Liver (tissue), 9 donors: ENCODE results near the gene MYH13. TPM values are rescaled to one million over a fixed set of nuclear protein-coding genes. Genes with fewer than 3 reads are reported as not detected.

Source experiments
- DNase-seq: peaks from one replicate; pipeline ENCODE4 v3.0.0-alpha.2; 2017; ENCODE audit warnings: low spot score
- H3K27ac ChIP-seq, 2 donors: one replicate each; pipeline ENCODE4 v1.7.0; 2013; ENCODE audit warnings: inconsistent platforms in 2 of 2, low read length in 2 of 2, control low read depth in 1 of 2, low read depth in 1 of 2, mild to moderate bottlenecking in 1 of 2
- H3K27me3 ChIP-seq, 4 donors: one replicate each; pipeline versions ENCODE4 v1.6.1 to v1.7.0; 2013; ENCODE audit warnings: low read length in 3 of 4, inconsistent platforms in 1 of 4, mild to moderate bottlenecking in 1 of 4, moderate library complexity in 1 of 4; ENCODE audit not compliant: control insufficient read depth in 4 of 4, insufficient read depth in 4 of 4
- H3K36me3 ChIP-seq, 4 donors: one replicate each; pipeline versions ENCODE4 v1.6.1 to v1.7.0; 2013; ENCODE audit warnings: low read length in 3 of 4, mild to moderate bottlenecking in 3 of 4, low read depth in 1 of 4, moderate library complexity in 1 of 4; ENCODE audit not compliant: control insufficient read depth in 4 of 4, insufficient read depth in 3 of 4
- H3K4me1 ChIP-seq, 4 donors: one replicate each; pipeline versions ENCODE4 v1.6.1 to v1.7.0; 2013; ENCODE audit warnings: low read length in 3 of 4, mild to moderate bottlenecking in 3 of 4, moderate library complexity in 1 of 4; ENCODE audit not compliant: control insufficient read depth in 4 of 4, insufficient read depth in 4 of 4
- H3K4me3 ChIP-seq, 3 donors: one replicate each; pipeline versions ENCODE4 v1.6.1 to v1.7.0; 2013; ENCODE audit warnings: low read length in 3 of 3, control low read depth in 1 of 3, low read depth in 1 of 3, mild to moderate bottlenecking in 1 of 3
- H3K9ac ChIP-seq, 2 donors: one replicate each; pipeline ENCODE4 v1.7.0; 2013; ENCODE audit warnings: low read length in 2 of 2, mild to moderate bottlenecking in 2 of 2, moderate library complexity in 2 of 2, control low read depth in 1 of 2, low read depth in 1 of 2
- H3K9me3 ChIP-seq, 4 donors: one replicate each; pipeline versions ENCODE4 v1.6.1 to v1.7.0; 2013; ENCODE audit warnings: low read length in 3 of 4; ENCODE audit not compliant: control insufficient read depth in 4 of 4
- FOXA2 ChIP-seq: IDR thresholded peaks from 2 replicates; pipeline ENCODE4 v1.6.1; 2016; ENCODE audit warnings: antibody characterized with exemption
- HNF4A ChIP-seq, 2 donors: conservative IDR thresholded peaks; 2 replicates each; pipeline ENCODE4 v1.6.1; 2016; ENCODE audit warnings: antibody characterized with exemption in 2 of 2, mild to moderate bottlenecking in 2 of 2
- HNF4G ChIP-seq: IDR thresholded peaks from 2 replicates; pipeline ENCODE4 v1.6.1; 2016; ENCODE audit warnings: antibody characterized with exemption
- JUND ChIP-seq, 2 donors: IDR thresholded peaks; 2 replicates each; pipeline ENCODE4 v1.6.1; 2016; ENCODE audit warnings: antibody characterized with exemption in 2 of 2
- NR2F2 ChIP-seq: IDR thresholded peaks from 2 replicates; pipeline ENCODE4 v1.6.1; 2016; ENCODE audit warnings: antibody characterized with exemption
- RXRA ChIP-seq, 2 donors: IDR thresholded peaks; 2 replicates each; pipeline ENCODE4 v1.6.1; 2017 to 2018; ENCODE audit warnings: antibody characterized with exemption in 2 of 2, mild to moderate bottlenecking in 1 of 2
- SP1 ChIP-seq: IDR thresholded peaks from 2 replicates; pipeline ENCODE4 v1.6.1; 2018; ENCODE audit warnings: antibody characterized with exemption, mild to moderate bottlenecking
- YY1 ChIP-seq: IDR thresholded peaks from 2 replicates; pipeline ENCODE4 v1.6.1; 2016; ENCODE audit warnings: antibody characterized with exemption, mild to moderate bottlenecking
- WGBS: extraction: QIAGEN DNeasy Blood & Tissue Kit; methylation state at CpG from one replicate; pipeline ENCODE4 v1.1.7; 2013; 5-methylcytosine and 5-hydroxymethylcytosine counted together
- polyA plus RNA-seq, 2 donors: library from polyadenylated mRNA; stranded (reverse) in 1 of 2; unstranded in 1 of 2; fragments of 200-250 nt in 1 of 2; fragments of >200 nt in 1 of 2; fragmentation: Nextera tagmentation in 1 of 2; extraction: Ambion mirVana in 1 of 2; gene quantifications; one replicate each; pipeline versions ENCODE4 v1.2.1 to v1.2.3, GENCODE V29; 2013 to 2015
- total RNA-seq, 2 donors: library from RNA; depleted of rRNA; stranded (reverse); fragments of >200 nt; gene quantifications; one replicate each; pipeline ENCODE4 v1.2.3, GENCODE V29; 2014
- TF ChIP-seq, protein P1 (sequence below): IDR thresholded peaks from 2 replicates; pipeline ENCODE4 v1.6.1; 2016; ENCODE audit warnings: antibody characterized with exemption
- TF ChIP-seq, protein P2 (sequence below): fragments of 150-350 bp; IDR thresholded peaks from 2 replicates; pipeline ENCODE4 v1.5.1; 2017; ENCODE audit warnings: improper control_type of control experiment, low read depth, low read length; ENCODE audit not compliant: missing input control
- TF ChIP-seq, protein P3 (sequence below): IDR thresholded peaks from 2 replicates; pipeline ENCODE4 v1.6.1; 2016; ENCODE audit warnings: antibody characterized with exemption, mild to moderate bottlenecking
- TF ChIP-seq, protein P4 (sequence below): IDR thresholded peaks from 2 replicates; pipeline ENCODE4 v1.6.1; 2016; ENCODE audit warnings: antibody characterized with exemption
- TF ChIP-seq, protein P5 (sequence below): IDR thresholded peaks from 2 replicates; pipeline ENCODE4 v1.6.1; 2016; ENCODE audit warnings: antibody characterized with exemption
- donor health status: healthy.
- donor health status: healthy.
- donor health status: healthy.
- donor health status: healthy.
- donor health status: healthy.

The MYH13 gene
- total and polyA plus RNA-seq, 4 donors = not detected

DNA sequence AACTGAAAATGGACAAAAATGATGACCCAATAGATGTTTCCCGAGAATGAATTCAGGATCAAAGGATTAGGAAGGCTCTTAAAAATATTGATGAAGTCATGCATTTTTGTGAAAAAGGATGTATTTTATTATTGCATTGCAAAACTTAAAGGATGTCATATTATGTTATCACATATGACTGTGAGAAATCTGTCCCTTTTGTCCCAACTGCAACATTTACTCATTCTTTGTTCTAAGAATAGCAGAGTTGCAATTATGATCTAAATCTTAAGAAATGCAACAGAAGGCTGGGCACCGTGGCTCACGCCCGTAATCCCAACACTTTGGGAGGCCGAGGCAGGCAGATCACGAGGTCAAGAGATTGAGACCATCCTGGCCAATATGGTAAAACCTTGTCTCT is 13.1 kb upstream of the MYH13 start (continued):
- TF ChIP-seq, protein P1, sequence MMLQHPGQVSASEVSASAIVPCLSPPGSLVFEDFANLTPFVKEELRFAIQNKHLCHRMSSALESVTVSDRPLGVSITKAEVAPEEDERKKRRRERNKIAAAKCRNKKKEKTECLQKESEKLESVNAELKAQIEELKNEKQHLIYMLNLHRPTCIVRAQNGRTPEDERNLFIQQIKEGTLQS = no peak
- no peak for TF ChIP-seq RXRA (IDR thresholded peaks at IDR 0.05)

DNA sequence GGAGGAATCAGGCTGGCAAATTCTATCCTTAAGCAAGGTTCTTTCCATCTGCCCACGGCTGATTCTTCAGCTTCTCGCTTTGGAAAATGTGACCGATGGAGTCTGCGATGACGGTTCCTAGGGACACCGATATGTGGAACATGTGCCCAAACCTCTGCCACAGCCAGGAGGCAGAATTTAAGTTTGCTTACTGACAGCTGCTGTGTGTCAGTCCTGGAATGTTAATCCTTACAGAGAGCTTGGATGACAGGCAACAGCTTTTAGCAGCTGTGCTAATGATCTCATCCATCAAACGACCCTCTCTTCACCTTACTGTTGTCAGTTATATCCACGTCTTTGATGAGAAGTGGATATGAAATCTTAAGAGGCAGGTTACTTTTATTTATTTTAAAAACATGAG is 11.4 kb upstream of the MYH13 start:
- Histone ChIP-seq H3K36me3 (no peaks in the 10 kb centered on the region), H3K9me3 (no peaks in the 10 kb centered on the region), H3K27me3 (peaks cover 0 to 5% (median 0%) of the 10 kb centered on the region in 4 donors), H3K4me3 (no peak overlapping the region), H3K4me1 (no peaks in the 10 kb centered on the region), H3K9ac (no peak overlapping the region), H3K27ac (no peak overlapping the region)
- 68% methylated on average over 8 of the region's 8 CpGs for WGBS
- TF ChIP-seq, protein P2, sequence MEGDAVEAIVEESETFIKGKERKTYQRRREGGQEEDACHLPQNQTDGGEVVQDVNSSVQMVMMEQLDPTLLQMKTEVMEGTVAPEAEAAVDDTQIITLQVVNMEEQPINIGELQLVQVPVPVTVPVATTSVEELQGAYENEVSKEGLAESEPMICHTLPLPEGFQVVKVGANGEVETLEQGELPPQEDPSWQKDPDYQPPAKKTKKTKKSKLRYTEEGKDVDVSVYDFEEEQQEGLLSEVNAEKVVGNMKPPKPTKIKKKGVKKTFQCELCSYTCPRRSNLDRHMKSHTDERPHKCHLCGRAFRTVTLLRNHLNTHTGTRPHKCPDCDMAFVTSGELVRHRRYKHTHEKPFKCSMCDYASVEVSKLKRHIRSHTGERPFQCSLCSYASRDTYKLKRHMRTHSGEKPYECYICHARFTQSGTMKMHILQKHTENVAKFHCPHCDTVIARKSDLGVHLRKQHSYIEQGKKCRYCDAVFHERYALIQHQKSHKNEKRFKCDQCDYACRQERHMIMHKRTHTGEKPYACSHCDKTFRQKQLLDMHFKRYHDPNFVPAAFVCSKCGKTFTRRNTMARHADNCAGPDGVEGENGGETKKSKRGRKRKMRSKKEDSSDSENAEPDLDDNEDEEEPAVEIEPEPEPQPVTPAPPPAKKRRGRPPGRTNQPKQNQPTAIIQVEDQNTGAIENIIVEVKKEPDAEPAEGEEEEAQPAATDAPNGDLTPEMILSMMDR = no peak
- TF ChIP-seq FOXA2 (no peak), RXRA (IDR thresholded peaks at IDR 0.05) (no peak)
- TF ChIP-seq, protein P3, sequence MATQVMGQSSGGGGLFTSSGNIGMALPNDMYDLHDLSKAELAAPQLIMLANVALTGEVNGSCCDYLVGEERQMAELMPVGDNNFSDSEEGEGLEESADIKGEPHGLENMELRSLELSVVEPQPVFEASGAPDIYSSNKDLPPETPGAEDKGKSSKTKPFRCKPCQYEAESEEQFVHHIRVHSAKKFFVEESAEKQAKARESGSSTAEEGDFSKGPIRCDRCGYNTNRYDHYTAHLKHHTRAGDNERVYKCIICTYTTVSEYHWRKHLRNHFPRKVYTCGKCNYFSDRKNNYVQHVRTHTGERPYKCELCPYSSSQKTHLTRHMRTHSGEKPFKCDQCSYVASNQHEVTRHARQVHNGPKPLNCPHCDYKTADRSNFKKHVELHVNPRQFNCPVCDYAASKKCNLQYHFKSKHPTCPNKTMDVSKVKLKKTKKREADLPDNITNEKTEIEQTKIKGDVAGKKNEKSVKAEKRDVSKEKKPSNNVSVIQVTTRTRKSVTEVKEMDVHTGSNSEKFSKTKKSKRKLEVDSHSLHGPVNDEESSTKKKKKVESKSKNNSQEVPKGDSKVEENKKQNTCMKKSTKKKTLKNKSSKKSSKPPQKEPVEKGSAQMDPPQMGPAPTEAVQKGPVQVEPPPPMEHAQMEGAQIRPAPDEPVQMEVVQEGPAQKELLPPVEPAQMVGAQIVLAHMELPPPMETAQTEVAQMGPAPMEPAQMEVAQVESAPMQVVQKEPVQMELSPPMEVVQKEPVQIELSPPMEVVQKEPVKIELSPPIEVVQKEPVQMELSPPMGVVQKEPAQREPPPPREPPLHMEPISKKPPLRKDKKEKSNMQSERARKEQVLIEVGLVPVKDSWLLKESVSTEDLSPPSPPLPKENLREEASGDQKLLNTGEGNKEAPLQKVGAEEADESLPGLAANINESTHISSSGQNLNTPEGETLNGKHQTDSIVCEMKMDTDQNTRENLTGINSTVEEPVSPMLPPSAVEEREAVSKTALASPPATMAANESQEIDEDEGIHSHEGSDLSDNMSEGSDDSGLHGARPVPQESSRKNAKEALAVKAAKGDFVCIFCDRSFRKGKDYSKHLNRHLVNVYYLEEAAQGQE = no peak
- TF ChIP-seq, protein P4, sequence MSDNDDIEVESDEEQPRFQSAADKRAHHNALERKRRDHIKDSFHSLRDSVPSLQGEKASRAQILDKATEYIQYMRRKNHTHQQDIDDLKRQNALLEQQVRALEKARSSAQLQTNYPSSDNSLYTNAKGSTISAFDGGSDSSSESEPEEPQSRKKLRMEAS = no peak
- no peak for DNase-seq

DNA sequence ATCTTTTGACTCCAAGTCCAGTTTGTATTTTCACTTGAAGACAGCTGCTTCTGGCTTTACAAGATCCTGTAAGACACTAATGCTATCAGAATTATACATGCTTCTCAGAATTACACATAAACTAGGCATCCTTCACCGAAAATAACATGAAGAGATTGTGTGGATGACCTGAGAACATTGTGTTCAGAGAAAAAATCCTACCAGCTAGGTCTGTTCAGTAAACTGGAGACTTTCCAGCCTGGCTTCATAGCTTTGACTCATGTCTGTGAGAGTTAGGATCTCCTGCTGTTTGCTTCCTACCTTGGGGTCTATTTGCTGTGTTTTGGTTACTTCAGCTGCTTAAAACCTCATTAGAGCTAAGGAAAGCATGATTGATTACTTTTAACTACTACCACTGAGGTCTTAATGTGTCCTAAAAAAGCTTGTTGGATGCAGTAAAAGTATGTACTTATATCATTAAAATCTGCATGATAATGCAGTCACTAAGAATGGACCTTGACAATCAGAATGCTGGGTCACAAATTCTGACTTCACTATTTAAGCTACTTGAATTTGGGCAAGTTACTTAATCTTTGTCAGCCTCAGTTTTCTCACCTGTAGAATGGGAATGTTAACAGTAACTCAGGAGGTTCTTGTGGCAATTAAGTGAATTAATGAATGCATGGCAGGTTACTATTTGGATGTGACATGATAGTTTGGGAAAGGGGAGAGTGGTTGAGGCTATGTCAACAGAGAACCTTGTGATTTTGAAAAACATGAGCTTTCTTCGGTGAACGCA is 8.0 kb upstream of the MYH13 start:
- Histone ChIP-seq H3K4me1 (no peaks in the 10 kb centered on the region), H3K36me3 (no peaks in the 10 kb centered on the region), H3K4me3 (no peak overlapping the region), H3K27ac (no peak overlapping the region), H3K9ac (no peak overlapping the region), H3K9me3 (no peaks in the 10 kb centered on the region), H3K27me3 (peaks cover 0 to 5% (median 0%) of the 10 kb centered on the region in 4 donors)
- no peak for TF ChIP-seq HNF4G
- TF ChIP-seq, protein P4 = no peak
- no peak for TF ChIP-seq RXRA (IDR thresholded peaks at IDR 0.05)
- TF ChIP-seq SP1 = no peak
- TF ChIP-seq, protein P3 = no peak
- no peak for TF ChIP-seq YY1
- TF ChIP-seq NR2F2 = no peak
- TF ChIP-seq, protein P2 = no peak
- TF ChIP-seq, protein P1 = no peak
- TF ChIP-seq JUND (IDR thresholded peaks at IDR 0.05) = no peak
- TF ChIP-seq, protein P5, sequence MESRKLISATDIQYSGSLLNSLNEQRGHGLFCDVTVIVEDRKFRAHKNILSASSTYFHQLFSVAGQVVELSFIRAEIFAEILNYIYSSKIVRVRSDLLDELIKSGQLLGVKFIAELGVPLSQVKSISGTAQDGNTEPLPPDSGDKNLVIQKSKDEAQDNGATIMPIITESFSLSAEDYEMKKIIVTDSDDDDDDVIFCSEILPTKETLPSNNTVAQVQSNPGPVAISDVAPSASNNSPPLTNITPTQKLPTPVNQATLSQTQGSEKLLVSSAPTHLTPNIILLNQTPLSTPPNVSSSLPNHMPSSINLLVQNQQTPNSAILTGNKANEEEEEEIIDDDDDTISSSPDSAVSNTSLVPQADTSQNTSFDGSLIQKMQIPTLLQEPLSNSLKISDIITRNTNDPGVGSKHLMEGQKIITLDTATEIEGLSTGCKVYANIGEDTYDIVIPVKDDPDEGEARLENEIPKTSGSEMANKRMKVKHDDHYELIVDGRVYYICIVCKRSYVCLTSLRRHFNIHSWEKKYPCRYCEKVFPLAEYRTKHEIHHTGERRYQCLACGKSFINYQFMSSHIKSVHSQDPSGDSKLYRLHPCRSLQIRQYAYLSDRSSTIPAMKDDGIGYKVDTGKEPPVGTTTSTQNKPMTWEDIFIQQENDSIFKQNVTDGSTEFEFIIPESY = no peak
- no peak for TF ChIP-seq HNF4A (conservative IDR thresholded peaks at IDR 0.05)
- no peak for DNase-seq
- 75% methylated on average over 3 of the region's 3 CpGs for WGBS
